Measurements from ENCODE around the gene HLTF. TPM values are rescaled to one million over a fixed set of nuclear protein-coding genes. Genes with fewer than 3 reads are reported as not detected.

The HLTF gene
- total and polyA plus RNA-seq, 2 donors (not counting 1 experiment from before 2014, with no cell fraction given) = 3.3 to 22.9 TPM

DNA sequence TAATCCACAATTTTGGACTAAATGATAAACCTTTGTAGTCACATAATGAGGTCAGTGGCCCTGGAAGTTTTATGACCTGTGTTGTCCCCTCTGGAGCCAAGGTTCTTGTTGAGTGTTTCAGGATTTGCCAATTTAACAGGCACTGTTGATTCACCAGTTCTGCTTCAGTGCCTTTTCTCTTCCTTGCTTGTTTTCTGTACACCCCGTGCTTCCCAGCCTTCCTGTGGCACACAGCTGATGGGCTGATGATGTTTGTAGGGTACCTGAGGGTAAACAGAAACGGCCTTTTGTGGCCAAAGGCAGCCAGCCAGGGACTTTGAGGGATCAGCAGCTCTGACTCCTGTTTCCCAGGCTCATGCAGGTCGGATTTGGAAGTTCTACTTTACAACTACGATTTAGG is 81.7 kb downstream of the HLTF start:
- DNase-seq (no peak), ATAC-seq (ENCODE audit: low read depth) (no peak)
- no peaks in the 10 kb centered on the region for H3K79me2 ChIP-seq (ENCODE audit: control insufficient read depth, insufficient read depth, low read length)
- no peak overlapping the region for H3K9ac ChIP-seq (ENCODE audit: low read length)
- no peaks in the 10 kb centered on the region for H3K9me3 ChIP-seq (ENCODE audit: control extremely low read depth in 1 of 3, control insufficient read depth in 2 of 3, insufficient read depth in 1 of 3, low read length in 2 of 3)
- ChIA-PET POLR2A (no interaction called here), CTCF (interaction anchor here (0.6 kb wide), 1 partner anchor 52 kb away, joined by 3 read pairs; no protein-coding TSS in a partner anchor)
- no peak for TF ChIP-seq EZH2 (IDR thresholded peaks at IDR 0.05; ENCODE audit: borderline replicate concordance, insufficient read depth, low read depth, low read length, poor library complexity, severe bottlenecking)
- no peak for TF ChIP-seq CTCF (IDR thresholded peaks at IDR 0.05)
- Mint-ChIP-seq H3K27me3 (no peaks in the 10 kb centered on the region), H3K4me3 (no peak overlapping the region), H3K27ac (no peak overlapping the region), H3K9me3 (ENCODE audit: insufficient read depth) (no peaks in the 10 kb centered on the region), H3K4me1 (peaks cover 8% of the 10 kb centered on the region)
- H2AFZ ChIP-seq (ENCODE audit: insufficient read depth, low read depth, low read length, poor library complexity, severe bottlenecking) = no peak overlapping the region
- no peak overlapping the region for H3K4me3 ChIP-seq (ENCODE audit: control extremely low read depth in 1 of 5, extremely low read depth in 1 of 5, insufficient read depth in 1 of 5, low read depth in 2 of 5, low read length in 4 of 5)
- WGBS (ENCODE audit: insufficient coverage) = 75% methylated on average over 2 of the region's 4 CpGs
- no peak overlapping the region for H3K27ac ChIP-seq (ENCODE audit: low read length in 2 of 2)
- H3K36me3 ChIP-seq (replicated peaks in 1 of 2; ENCODE audit: control extremely low read depth in 1 of 2, control insufficient read depth in 1 of 2, extremely low read depth in 1 of 2, insufficient read depth in 2 of 2, low read length in 1 of 2) = peaks cover 10 to 19% of the 10 kb centered on the region in 2 experiments
- H3K4me1 ChIP-seq (ENCODE audit: control insufficient read depth in 2 of 2, insufficient read depth in 2 of 2, low read length in 2 of 2) = peaks cover 6 to 7% of the 10 kb centered on the region in 2 donors
- intact Hi-C loops (cut with micrococcal nuclease) = no loop called here
- no peaks in the 10 kb centered on the region for H3K27me3 ChIP-seq (replicated peaks in 1 of 4; ENCODE audit: control extremely low read depth in 1 of 4, control insufficient read depth in 3 of 4, insufficient read depth in 4 of 4, low read length in 3 of 4)
- no peak overlapping the region for H3K4me2 ChIP-seq (replicated peaks; ENCODE audit: low read depth, low read length, poor library complexity, severe bottlenecking)
- no peaks in the 10 kb centered on the region for H4K20me1 ChIP-seq (ENCODE audit: control insufficient read depth, insufficient read depth, low read length, poor library complexity, severe bottlenecking)

DNA sequence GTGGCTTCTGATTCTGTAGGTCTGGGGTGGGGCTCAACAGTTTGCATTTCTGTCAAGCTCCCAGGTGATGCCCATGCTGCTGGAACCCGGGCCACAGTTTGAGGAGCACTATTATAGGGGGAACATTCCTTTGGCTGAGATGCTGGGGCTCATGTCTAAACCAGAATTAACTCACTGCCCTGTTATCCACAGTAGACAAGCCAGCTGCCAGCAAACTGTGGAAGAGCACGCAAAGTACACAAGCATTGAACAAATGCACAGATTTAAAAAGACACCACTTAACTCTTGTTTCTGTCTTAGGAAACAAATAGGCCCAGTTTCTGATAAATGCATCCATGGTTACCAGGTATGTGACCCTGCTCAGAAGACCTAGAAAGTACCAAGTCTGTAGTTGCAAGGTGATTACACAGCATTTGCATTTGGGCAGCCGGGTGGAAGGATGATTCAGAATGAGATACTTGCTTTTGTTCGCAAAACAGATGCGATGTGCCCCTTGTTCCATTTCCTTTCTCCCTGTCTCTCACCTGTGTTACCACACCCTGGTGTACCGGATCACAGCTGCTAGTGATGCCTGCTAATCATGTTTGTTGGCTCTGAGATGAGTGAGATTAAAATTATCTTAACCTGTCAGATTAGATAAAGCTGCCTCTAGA is 82.6 kb downstream of the HLTF start:
- no peaks in the 10 kb centered on the region for H3K27me3 Mint-ChIP-seq
- H2AFZ ChIP-seq (ENCODE audit: insufficient read depth, low read depth, low read length, poor library complexity, severe bottlenecking) = no peak overlapping the region
- no peak overlapping the region for H3K4me3 ChIP-seq (ENCODE audit: control extremely low read depth in 1 of 5, extremely low read depth in 1 of 5, insufficient read depth in 1 of 5, low read depth in 2 of 5, low read length in 4 of 5)
- ChIA-PET CTCF (no interaction called here), POLR2A (no interaction called here)
- no peak for DNase-seq
- H3K9me3 Mint-ChIP-seq (ENCODE audit: insufficient read depth) = no peaks in the 10 kb centered on the region
- TF ChIP-seq EZH2 (IDR thresholded peaks at IDR 0.05; ENCODE audit: borderline replicate concordance, insufficient read depth, low read depth, low read length, poor library complexity, severe bottlenecking) = no peak
- TF ChIP-seq CTCF (IDR thresholded peaks at IDR 0.05) = no peak
- intact Hi-C loops (cut with micrococcal nuclease) = no loop called here
- H3K79me2 ChIP-seq (ENCODE audit: control insufficient read depth, insufficient read depth, low read length) = no peaks in the 10 kb centered on the region
- no peak overlapping the region for H3K9ac ChIP-seq (ENCODE audit: low read length)
- H3K4me3 Mint-ChIP-seq = peak overlapping the region; percentile 16
- WGBS (ENCODE audit: insufficient coverage) = 80% methylated on average over 3 of the region's 6 CpGs
- no peaks in the 10 kb centered on the region for H4K20me1 ChIP-seq (ENCODE audit: control insufficient read depth, insufficient read depth, low read length, poor library complexity, severe bottlenecking)
- H3K27me3 ChIP-seq (replicated peaks in 1 of 4; ENCODE audit: control extremely low read depth in 1 of 4, control insufficient read depth in 3 of 4, insufficient read depth in 4 of 4, low read length in 3 of 4) = no peaks in the 10 kb centered on the region
- peaks cover 5 to 13% of the 10 kb centered on the region in 2 experiments for H3K36me3 ChIP-seq (replicated peaks in 1 of 2; ENCODE audit: control extremely low read depth in 1 of 2, control insufficient read depth in 1 of 2, extremely low read depth in 1 of 2, insufficient read depth in 2 of 2, low read length in 1 of 2)
- peak; percentile 36 for ATAC-seq (ENCODE audit: low read depth)
- H3K9me3 ChIP-seq (ENCODE audit: control extremely low read depth in 1 of 3, control insufficient read depth in 2 of 3, insufficient read depth in 1 of 3, low read length in 2 of 3) = no peaks in the 10 kb centered on the region
- no peak overlapping the region for H3K27ac ChIP-seq (ENCODE audit: low read length in 2 of 2)
- peaks cover 10% of the 10 kb centered on the region for H3K4me1 Mint-ChIP-seq
- H3K4me2 ChIP-seq (replicated peaks; ENCODE audit: low read depth, low read length, poor library complexity, severe bottlenecking) = no peak overlapping the region
- no peak overlapping the region for H3K27ac Mint-ChIP-seq
- H3K4me1 ChIP-seq (ENCODE audit: control insufficient read depth in 2 of 2, insufficient read depth in 2 of 2, low read length in 2 of 2) = peaks cover 6 to 7% of the 10 kb centered on the region in 2 donors
